WTC11 (cell line): ENCODE measurements around the gene CNST. TPM values are rescaled to one million over a fixed set of nuclear protein-coding genes. Genes with fewer than 3 reads are reported as not detected.

Source experiments
- ATAC-seq: fragments of 200-7000 bp; cut with Tn5 transposase; 2 replicates; pipeline ENCODE4 v1.10.0; 2021; ENCODE audit warnings: mild to moderate bottlenecking, moderate library complexity
- CTCF ChIA-PET: fragments of 300-600 bp; sonication (Branson Sonifier 250); formaldehyde crosslinking; loops from one replicate; lab custom pipeline; 2021; ENCODE audit warnings: antibody characterized with exemption; lab: Charles Lee
- POLR2A ChIA-PET: fragments of 350-600 bp; sonication (Branson Sonifier 250); formaldehyde crosslinking; loops from one replicate; lab custom pipeline; 2021; ENCODE audit warnings: antibody characterized with exemption; lab: Charles Lee
- DNase-seq: peaks from one replicate; pipeline ENCODE4 v3.0.0; 2021; ENCODE audit warnings: low spot score
- H3K27ac Mint-ChIP-seq: 2 replicates; pipeline ENCODE4 v1.8.0; 2021; ENCODE audit warnings: mixed read lengths
- H3K27me3 Mint-ChIP-seq: 2 replicates; pipeline ENCODE4 v1.8.0; 2021; ENCODE audit warnings: low read depth, mild to moderate bottlenecking, moderate library complexity, mixed read lengths
- H3K36me3 Mint-ChIP-seq: 2 replicates; pipeline ENCODE4 v1.8.0; 2021; ENCODE audit warnings: mixed read lengths
- H3K4me1 Mint-ChIP-seq: 2 replicates; pipeline ENCODE4 v1.8.0; 2022; ENCODE audit warnings: mixed read lengths
- H3K4me3 Mint-ChIP-seq: 2 replicates; pipeline ENCODE4 v1.8.0; 2021; ENCODE audit warnings: mild to moderate bottlenecking, moderate library complexity, mixed read lengths
- H3K9me3 Mint-ChIP-seq: 2 replicates; pipeline ENCODE4 v1.8.0; 2021; ENCODE audit warnings: mixed read lengths
- CREB1 ChIP-seq: sonication (generic); formaldehyde crosslinking; IDR thresholded peaks from 2 replicates; pipeline ENCODE4 v1.8.0; 2023; ENCODE audit warnings: mild to moderate bottlenecking, missing genetic modification reagents
- CREM ChIP-seq: sonication (generic); formaldehyde crosslinking; IDR thresholded peaks from 2 replicates; pipeline ENCODE4 v1.8.1; 2022; ENCODE audit warnings: mild to moderate bottlenecking, missing genetic modification reagents, moderate library complexity
- EMX1 ChIP-seq: fragments of 250-450 bp; sonication (Bioruptor Pico); IDR thresholded peaks from 2 replicates; pipeline ENCODE4 v1.8.0; 2021; ENCODE audit warnings: mild to moderate bottlenecking
- KAT7 ChIP-seq: sonication (generic); formaldehyde crosslinking; IDR thresholded peaks from 2 replicates; pipeline ENCODE4 v1.8.1; 2023; ENCODE audit warnings: missing genetic modification reagents, mild to moderate bottlenecking, borderline replicate concordance
- MYBL2 ChIP-seq: sonication (generic); formaldehyde crosslinking; IDR thresholded peaks from 2 replicates; pipeline ENCODE4 v1.8.1; 2023; ENCODE audit warnings: mild to moderate bottlenecking, moderate library complexity, missing genetic modification reagents
- SOX15 ChIP-seq: fragments of 250-450 bp; sonication (Bioruptor Pico); IDR thresholded peaks from 2 replicates; pipeline ENCODE4 v1.9.0; 2021; ENCODE audit warnings: mild to moderate bottlenecking
- SP1 ChIP-seq: sonication (generic); formaldehyde crosslinking; conservative IDR thresholded peaks from 2 replicates; pipeline ENCODE4 v1.8.1; 2022; ENCODE audit warnings: missing genetic modification reagents
- ZNF232 ChIP-seq: sonication (generic); formaldehyde crosslinking; IDR thresholded peaks from 2 replicates; pipeline ENCODE4 v1.8.0; 2022; ENCODE audit warnings: mild to moderate bottlenecking, missing genetic modification reagents
- ZNF317 ChIP-seq: sonication (generic); formaldehyde crosslinking; IDR thresholded peaks from 2 replicates; pipeline ENCODE4 v1.8.1; 2023; ENCODE audit warnings: low read depth, mild to moderate bottlenecking, moderate library complexity, missing genetic modification reagents, borderline replicate concordance
- total RNA-seq: library from RNA; stranded (reverse); gene quantifications from 3 replicates; pipeline ENCODE4 v1.2.3, GENCODE V29; 2021
- TF ChIP-seq, protein P1 (sequence below): sonication (generic); formaldehyde crosslinking; IDR thresholded peaks from 2 replicates; pipeline ENCODE4 v1.8.0; 2022; ENCODE audit warnings: mild to moderate bottlenecking, missing genetic modification reagents
- TF ChIP-seq, protein P2 (sequence below): sonication (generic); formaldehyde crosslinking; IDR thresholded peaks from 2 replicates; pipeline ENCODE4 v1.8.1; 2022; ENCODE audit warnings: mild to moderate bottlenecking, missing genetic modification reagents, moderate library complexity, borderline replicate concordance
- TF ChIP-seq, protein P3 (sequence below): sonication (generic); formaldehyde crosslinking; IDR thresholded peaks from 2 replicates; pipeline ENCODE4 v1.8.1; 2023; ENCODE audit warnings: mild to moderate bottlenecking, missing genetic modification reagents, moderate library complexity
- TF ChIP-seq, protein P4 (sequence below): fragments of 250-450 bp; sonication (Bioruptor Pico); IDR thresholded peaks from 2 replicates; pipeline ENCODE4 v1.8.0; 2021; ENCODE audit warnings: mild to moderate bottlenecking
- TF ChIP-seq, protein P5 (sequence below): sonication (generic); formaldehyde crosslinking; IDR thresholded peaks from 2 replicates; pipeline ENCODE4 v1.8.1; 2023; ENCODE audit warnings: mild to moderate bottlenecking, missing genetic modification reagents
- TF ChIP-seq, protein P6 (sequence below): fragments of 250-450 bp; sonication (Bioruptor Pico); conservative IDR thresholded peaks from 2 replicates; pipeline ENCODE4 v1.9.0; 2021; ENCODE audit warnings: mild to moderate bottlenecking
- TF ChIP-seq, protein P7 (sequence below): sonication (generic); formaldehyde crosslinking; IDR thresholded peaks from 2 replicates; pipeline ENCODE4 v1.8.0; 2022; ENCODE audit warnings: missing genetic modification reagents

The CNST gene
- total RNA-seq, 1 experiment from 2014 or later = 18.4 TPM

DNA sequence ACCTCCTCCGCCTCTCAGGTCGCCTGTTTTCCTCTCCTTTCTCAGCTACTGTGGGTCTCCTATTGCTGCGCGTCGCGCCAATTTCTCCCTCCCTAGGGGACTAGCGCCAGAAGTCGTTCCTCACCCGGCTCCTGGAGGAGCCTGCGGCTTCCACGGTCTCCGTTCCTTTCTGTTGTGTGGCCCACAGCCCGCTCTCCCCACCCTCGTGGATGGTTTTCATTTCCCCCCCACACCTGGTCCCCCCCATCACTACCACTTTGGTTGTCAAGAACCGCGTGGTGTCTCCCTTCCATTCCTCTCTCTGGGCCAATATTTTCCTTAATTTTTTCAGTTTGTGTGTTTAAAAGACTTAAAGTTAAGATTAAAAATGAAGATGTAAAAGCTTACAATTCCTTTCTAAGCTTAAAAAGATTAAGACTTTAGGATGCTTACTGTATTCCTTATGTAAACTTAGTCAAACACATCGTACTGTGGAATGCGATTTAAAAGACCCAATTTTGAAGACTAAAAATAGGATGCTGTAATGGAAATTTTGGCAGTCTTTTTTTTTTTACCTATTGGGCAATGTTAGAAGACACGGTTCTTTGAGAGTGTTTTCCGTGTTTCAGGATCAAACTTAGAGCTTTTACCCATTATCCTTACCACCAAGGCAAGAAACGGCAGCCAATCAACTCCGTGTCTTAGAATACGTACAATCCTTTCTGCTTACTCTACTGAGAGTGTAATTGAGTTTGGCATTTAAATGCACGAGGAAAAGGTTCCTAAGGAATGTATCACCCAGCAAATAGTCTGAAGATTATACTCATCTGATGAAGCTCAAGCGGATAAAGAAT lies 773 bp downstream of the CNST start:
- ChIA-PET POLR2A (no interaction called here), CTCF (interaction anchor here (1.0 kb wide), 1 partner anchor 122 kb away, joined by 4 read pairs; no protein-coding TSS in a partner anchor)
- ATAC-seq = no peak
- TF ChIP-seq, protein P1, sequence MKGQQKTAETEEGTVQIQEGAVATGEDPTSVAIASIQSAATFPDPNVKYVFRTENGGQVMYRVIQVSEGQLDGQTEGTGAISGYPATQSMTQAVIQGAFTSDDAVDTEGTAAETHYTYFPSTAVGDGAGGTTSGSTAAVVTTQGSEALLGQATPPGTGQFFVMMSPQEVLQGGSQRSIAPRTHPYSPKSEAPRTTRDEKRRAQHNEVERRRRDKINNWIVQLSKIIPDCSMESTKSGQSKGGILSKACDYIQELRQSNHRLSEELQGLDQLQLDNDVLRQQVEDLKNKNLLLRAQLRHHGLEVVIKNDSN (CRISPR knock-in tag) = no peak
- no peak for TF ChIP-seq KAT7
- no peak for TF ChIP-seq SP1 (CRISPR knock-in tag)
- no peak for TF ChIP-seq SOX15
- TF ChIP-seq, protein P2, sequence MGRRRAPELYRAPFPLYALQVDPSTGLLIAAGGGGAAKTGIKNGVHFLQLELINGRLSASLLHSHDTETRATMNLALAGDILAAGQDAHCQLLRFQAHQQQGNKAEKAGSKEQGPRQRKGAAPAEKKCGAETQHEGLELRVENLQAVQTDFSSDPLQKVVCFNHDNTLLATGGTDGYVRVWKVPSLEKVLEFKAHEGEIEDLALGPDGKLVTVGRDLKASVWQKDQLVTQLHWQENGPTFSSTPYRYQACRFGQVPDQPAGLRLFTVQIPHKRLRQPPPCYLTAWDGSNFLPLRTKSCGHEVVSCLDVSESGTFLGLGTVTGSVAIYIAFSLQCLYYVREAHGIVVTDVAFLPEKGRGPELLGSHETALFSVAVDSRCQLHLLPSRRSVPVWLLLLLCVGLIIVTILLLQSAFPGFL (CRISPR knock-in tag) = no peak
- peaks cover 6% of the 10 kb centered on the region; the same call in 1 of the 2 replicates for H3K36me3 Mint-ChIP-seq
- H3K27ac Mint-ChIP-seq = peak overlapping the region; percentile 78
- H3K9me3 Mint-ChIP-seq = no peaks in the 10 kb centered on the region
- peaks cover 14% of the 10 kb centered on the region for H3K4me1 Mint-ChIP-seq
- DNase-seq = no peak
- no peaks in the 10 kb centered on the region for H3K27me3 Mint-ChIP-seq
- H3K4me3 Mint-ChIP-seq = peak overlapping the region; percentile 98

DNA sequence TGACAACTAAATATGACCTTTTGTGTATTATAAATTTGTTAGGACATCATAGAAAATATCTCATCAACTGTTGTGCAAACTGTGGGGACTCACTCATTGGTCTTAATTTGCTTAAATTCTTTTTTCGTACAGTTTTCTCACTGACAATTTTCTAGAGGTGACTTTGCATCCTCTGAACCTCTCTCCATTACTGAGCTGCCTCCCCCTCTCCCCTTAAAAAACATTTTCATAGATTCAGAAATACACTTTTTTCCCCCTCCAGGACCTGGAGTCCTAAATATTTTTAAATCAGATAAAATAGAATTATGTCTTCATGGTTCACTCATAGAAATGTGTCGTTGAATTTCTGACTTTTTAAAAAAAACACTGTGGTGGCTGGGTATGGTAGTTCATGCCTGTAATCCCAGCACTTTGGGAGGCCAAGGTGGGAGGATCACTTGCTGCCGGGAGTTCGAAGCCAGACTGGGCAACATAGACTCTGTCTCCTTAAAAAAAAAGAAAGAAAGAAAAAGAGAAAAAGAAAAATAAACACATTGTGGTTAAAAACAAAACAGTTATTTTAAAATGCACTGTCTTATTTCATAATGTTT lies 1.5 kb downstream of the CNST start:
- TF ChIP-seq MYBL2 = no peak
- no peak for TF ChIP-seq ZNF232 (CRISPR knock-in tag)
- no peak for TF ChIP-seq ZNF317 (CRISPR knock-in tag)
- no peak for TF ChIP-seq CREB1 (CRISPR knock-in tag)
- TF ChIP-seq, protein P3, sequence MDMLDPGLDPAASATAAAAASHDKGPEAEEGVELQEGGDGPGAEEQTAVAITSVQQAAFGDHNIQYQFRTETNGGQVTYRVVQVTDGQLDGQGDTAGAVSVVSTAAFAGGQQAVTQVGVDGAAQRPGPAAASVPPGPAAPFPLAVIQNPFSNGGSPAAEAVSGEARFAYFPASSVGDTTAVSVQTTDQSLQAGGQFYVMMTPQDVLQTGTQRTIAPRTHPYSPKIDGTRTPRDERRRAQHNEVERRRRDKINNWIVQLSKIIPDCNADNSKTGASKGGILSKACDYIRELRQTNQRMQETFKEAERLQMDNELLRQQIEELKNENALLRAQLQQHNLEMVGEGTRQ (CRISPR knock-in tag) = no peak
- TF ChIP-seq SP1 (CRISPR knock-in tag) = no peak
- TF ChIP-seq, protein P4, sequence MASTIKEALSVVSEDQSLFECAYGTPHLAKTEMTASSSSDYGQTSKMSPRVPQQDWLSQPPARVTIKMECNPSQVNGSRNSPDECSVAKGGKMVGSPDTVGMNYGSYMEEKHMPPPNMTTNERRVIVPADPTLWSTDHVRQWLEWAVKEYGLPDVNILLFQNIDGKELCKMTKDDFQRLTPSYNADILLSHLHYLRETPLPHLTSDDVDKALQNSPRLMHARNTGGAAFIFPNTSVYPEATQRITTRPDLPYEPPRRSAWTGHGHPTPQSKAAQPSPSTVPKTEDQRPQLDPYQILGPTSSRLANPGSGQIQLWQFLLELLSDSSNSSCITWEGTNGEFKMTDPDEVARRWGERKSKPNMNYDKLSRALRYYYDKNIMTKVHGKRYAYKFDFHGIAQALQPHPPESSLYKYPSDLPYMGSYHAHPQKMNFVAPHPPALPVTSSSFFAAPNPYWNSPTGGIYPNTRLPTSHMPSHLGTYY (CRISPR knock-in tag) = no peak
- H3K9me3 Mint-ChIP-seq = no peaks in the 10 kb centered on the region
- ATAC-seq = no peak
- CTCF ChIA-PET = no interaction called here
- peak overlapping the region; percentile 98 for H3K4me3 Mint-ChIP-seq
- peaks cover 6% of the 10 kb centered on the region; the same call in 1 of the 2 replicates for H3K36me3 Mint-ChIP-seq
- peak overlapping the region; percentile 78; the same call in 1 of the 2 replicates for H3K27ac Mint-ChIP-seq
- no peak for DNase-seq
- POLR2A ChIA-PET = no interaction called here
- H3K4me1 Mint-ChIP-seq = peaks cover 14% of the 10 kb centered on the region
- H3K27me3 Mint-ChIP-seq = no peaks in the 10 kb centered on the region

DNA sequence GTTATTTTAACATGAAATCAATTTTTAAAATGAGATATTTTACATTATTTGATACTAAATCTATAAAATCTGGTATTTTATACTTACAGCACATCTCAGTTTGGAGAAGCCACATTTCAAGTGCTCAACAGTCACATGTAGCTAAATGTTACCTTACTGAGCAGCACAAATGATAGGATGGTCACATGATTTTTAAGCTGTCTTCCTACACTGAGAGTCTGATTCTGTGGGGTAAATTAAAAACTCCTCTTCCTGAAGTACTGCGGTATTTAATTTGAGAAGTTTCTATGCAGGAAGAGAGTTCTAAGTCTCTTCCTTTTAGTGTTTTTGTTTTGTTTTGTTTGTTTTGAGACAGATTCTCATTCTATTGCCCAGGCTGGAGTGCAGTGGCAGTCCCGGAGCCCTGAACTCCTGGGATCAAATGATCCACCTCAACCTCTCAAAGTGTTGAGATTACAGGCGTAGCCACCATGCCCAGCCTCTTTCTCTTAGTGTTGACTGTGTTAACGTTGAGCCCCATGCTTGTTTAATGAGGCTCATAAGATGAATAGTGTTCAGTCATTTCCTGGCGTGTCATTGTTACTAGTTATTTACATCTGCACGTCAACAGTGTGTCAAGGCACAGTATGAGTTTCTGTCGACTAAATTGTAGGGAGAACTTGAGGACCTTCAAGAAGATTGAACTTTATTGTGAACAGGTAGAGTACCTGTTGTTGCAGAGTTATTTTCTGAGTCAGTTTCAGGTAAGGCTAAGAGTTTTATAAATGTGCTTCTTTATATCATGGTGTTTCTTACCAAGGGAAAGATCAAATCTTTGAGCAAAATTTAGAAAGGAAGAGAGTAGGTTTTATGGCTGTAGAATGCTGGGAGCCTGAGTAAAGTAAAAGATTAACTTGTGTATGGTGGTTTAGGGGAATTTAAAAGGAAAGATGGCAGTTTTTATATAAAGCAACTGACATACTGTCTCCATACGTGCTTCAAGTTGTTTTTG lies 3.3 kb downstream of the CNST start:
- DNase-seq (no peak), ATAC-seq (no peak)
- H3K27ac Mint-ChIP-seq = peak overlapping the region; percentile 41
- ChIA-PET CTCF (no interaction called here), POLR2A (no interaction called here)
- no peaks in the 10 kb centered on the region for H3K9me3 Mint-ChIP-seq
- H3K36me3 Mint-ChIP-seq = no peaks in the 10 kb centered on the region
- H3K4me1 Mint-ChIP-seq = peaks cover 14% of the 10 kb centered on the region
- H3K27me3 Mint-ChIP-seq = no peaks in the 10 kb centered on the region
- H3K4me3 Mint-ChIP-seq = no peak overlapping the region
- no peak for TF ChIP-seq CREM
- TF ChIP-seq, protein P5, sequence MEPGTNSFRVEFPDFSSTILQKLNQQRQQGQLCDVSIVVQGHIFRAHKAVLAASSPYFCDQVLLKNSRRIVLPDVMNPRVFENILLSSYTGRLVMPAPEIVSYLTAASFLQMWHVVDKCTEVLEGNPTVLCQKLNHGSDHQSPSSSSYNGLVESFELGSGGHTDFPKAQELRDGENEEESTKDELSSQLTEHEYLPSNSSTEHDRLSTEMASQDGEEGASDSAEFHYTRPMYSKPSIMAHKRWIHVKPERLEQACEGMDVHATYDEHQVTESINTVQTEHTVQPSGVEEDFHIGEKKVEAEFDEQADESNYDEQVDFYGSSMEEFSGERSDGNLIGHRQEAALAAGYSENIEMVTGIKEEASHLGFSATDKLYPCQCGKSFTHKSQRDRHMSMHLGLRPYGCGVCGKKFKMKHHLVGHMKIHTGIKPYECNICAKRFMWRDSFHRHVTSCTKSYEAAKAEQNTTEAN = no peak
- TF ChIP-seq, protein P6, sequence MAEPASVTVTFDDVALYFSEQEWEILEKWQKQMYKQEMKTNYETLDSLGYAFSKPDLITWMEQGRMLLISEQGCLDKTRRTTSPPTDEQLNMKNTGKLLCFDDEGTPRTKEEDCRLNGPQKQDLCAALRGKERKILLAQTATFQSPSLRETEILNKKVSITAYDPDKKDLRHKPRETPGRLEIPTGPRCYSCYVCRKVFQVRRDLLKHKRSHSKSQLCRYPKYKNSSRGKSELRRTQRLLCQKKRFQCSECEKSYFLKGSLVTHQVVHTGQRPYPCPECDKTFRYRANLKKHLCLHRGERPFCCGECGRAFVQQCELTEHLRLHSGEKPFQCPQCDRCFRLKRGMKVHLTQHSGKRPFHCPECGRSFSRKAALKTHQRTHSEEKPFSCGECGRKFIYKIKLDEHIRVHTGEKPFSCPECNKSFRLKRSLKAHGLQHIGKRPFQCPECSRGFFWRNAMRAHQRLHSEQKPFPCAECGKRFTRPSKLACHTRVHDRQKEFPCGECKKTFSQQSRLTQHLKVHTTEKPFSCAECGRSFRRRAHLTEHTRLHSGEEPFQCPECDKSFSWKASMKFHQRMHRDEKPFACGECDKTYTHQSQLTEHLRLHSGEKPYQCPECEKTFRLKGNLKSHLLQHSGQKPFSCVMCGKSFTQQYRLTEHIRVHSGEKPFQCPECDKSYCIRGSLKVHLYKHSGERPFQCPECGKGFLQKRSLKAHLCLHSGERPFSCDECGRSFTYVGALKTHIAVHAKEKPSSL (CRISPR knock-in tag) = no peak
- TF ChIP-seq EMX1 = no peak
- TF ChIP-seq, protein P7, sequence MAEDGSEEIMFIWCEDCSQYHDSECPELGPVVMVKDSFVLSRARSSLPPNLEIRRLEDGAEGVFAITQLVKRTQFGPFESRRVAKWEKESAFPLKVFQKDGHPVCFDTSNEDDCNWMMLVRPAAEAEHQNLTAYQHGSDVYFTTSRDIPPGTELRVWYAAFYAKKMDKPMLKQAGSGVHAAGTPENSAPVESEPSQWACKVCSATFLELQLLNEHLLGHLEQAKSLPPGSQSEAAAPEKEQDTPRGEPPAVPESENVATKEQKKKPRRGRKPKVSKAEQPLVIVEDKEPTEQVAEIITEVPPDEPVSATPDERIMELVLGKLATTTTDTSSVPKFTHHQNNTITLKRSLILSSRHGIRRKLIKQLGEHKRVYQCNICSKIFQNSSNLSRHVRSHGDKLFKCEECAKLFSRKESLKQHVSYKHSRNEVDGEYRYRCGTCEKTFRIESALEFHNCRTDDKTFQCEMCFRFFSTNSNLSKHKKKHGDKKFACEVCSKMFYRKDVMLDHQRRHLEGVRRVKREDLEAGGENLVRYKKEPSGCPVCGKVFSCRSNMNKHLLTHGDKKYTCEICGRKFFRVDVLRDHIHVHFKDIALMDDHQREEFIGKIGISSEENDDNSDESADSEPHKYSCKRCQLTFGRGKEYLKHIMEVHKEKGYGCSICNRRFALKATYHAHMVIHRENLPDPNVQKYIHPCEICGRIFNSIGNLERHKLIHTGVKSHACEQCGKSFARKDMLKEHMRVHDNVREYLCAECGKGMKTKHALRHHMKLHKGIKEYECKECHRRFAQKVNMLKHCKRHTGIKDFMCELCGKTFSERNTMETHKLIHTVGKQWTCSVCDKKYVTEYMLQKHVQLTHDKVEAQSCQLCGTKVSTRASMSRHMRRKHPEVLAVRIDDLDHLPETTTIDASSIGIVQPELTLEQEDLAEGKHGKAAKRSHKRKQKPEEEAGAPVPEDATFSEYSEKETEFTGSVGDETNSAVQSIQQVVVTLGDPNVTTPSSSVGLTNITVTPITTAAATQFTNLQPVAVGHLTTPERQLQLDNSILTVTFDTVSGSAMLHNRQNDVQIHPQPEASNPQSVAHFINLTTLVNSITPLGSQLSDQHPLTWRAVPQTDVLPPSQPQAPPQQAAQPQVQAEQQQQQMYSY = no peak
